GM19328 (cell line): Measurements from ENCODE around the gene DLEC1.
"Not testable (repeated sequence)": the region's sequence is repeated elsewhere in the genome, so short reads cannot be mapped to it uniquely, and the experiment has no call there.

Experiments used
- ATAC-seq: cut with Tn5 transposase; IDR thresholded peaks from one replicate; pipeline ENCODE4 v1.9.1; 2021; ENCODE audit warnings: mild to moderate bottlenecking, moderate library complexity; ENCODE audit not compliant: unreplicated experiment

The DLEC1 gene

GRCh38 chr3:38018296-38019266 is 20.4 kb upstream of the DLEC1 start:
- ATAC-seq: no peak

GRCh38 chr3:38019658-38020341 is 19.2 kb upstream of the DLEC1 start:
- no peak for ATAC-seq

DNA sequence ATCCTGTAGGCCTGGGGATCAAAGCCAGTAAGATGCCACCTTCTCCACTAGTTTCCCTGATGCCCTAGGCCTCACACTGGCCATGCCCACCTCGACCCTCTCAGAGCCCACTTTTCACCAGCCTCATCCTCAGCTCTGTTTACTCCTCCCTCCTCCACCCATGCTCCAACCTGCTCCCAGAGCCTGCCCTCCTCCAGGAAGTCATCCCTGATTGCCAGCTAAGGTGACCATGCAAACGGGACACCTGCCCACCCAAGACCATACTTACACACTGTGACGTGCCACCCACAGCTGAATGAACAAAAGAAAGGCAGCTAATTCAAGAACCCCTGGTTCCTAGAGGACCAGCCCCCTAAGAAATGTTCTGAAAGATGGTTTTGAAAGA is 18.7 kb upstream of the DLEC1 start:
- ATAC-seq: no peak

DNA sequence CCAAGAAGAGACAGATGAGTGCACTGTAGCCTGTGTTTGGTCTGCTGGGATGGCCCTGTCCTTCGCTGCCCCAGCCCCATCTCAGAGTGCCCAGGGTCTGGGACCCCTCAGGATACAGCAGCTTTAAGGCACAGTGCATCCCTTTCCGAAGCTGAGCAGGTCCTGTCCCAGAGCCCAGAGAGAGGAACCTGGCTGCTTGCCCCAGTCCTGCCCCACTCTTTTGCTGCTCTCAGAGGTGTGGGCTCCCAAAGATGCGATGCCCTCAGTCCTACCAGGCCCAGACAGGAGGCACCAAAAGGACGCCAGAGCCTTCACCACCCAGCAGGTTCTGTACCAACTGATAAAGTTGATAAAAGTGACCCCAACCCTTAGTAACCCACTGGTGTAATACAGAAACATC is 17.8 kb upstream of the DLEC1 start:
- no peak for ATAC-seq

GRCh38 chr3:38022301-38022700 is 16.7 kb upstream of the DLEC1 start:
- no peak for ATAC-seq

- ATAC-seq: no peak
Measured at GRCh38 chr3:38022896-38023709, 15.9 kb upstream of the DLEC1 start.

- no peak for ATAC-seq
Measured at GRCh38 chr3:38026856-38027255, 12.2 kb upstream of the DLEC1 start.

DNA sequence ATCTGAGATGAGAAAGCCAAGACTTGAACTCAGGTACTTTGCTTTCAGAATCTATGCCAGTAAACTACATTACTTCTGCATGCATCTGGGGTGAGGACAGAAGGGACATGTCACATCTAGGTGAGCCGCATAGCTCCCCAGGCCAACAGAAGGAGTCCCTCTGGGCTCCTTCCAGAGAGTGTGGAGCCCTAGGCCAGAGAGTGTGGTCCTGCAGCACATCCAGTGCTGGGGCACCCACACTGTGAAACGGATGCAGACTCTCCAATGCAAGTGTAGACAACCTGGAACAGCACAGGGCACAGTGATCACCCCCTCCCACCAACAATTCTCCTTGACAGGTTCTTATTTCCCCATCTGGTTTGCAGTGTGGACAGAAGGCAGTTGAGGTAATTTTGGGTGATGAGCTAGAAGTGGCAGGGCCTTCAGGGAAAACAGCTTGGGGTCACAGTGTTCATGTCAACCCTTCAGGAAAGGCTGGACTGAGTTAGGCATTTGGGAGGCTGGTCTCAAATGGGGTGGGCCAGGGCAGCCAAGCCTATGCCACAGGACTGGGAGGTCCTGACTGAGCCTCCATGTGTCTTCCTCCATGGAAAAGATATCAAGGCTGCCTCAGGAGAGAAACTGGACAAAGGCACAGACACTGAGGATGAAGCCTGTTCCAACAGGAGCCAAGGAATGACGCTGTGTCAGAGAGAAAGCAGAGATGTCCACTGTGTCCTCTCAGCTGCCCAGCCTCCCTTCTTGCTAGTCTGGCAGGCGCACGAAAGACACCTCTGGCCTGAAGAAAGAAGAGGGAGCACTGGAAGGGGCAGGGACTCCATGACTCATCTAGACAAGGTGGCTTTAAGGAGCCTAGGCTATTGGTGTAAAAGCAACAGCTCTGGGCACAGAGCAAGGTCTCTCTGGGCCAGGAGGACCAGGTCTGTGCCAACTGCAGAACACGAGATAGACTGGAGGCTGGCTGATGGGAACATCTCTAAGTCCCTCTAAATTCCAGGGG is 11.2 kb upstream of the DLEC1 start:
- ATAC-seq: no peak

DNA sequence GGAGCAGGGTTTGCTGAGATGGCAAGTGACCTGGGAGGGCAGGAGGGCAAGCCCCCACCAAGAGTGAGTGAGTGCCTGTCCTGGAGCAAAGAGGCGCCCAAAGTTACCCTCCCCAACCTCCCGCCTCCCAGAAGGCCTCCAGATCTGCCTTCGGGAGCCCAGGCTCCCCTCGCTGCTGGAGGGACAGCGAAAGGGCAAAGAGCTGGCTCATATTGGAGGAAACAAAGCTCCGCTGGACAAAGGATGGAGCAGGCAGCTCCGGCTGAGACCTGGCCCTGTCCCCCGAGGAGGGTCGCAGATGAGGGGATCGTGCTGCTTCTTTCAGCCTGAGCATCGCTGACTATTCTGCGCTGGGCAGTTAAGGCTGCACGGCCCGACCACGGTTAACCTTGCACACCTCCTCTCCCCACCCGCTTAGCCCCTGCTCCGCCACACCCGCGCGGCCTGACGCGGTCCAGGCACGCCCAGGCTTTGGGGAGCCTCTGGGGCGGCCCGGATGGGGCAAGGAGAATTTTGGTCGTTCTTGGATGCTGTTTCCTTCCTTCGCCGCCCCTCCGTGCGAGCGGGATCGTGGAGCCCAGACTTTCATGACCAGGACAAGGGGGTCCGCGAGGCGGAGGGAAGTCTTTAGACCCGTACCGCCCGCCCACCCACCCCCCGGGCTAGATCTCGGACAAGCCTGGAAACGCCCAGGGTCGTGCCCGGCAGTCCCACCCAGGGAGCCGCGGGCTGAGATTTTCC is 10.2 kb upstream of the DLEC1 start:
- no peak for ATAC-seq

DNA sequence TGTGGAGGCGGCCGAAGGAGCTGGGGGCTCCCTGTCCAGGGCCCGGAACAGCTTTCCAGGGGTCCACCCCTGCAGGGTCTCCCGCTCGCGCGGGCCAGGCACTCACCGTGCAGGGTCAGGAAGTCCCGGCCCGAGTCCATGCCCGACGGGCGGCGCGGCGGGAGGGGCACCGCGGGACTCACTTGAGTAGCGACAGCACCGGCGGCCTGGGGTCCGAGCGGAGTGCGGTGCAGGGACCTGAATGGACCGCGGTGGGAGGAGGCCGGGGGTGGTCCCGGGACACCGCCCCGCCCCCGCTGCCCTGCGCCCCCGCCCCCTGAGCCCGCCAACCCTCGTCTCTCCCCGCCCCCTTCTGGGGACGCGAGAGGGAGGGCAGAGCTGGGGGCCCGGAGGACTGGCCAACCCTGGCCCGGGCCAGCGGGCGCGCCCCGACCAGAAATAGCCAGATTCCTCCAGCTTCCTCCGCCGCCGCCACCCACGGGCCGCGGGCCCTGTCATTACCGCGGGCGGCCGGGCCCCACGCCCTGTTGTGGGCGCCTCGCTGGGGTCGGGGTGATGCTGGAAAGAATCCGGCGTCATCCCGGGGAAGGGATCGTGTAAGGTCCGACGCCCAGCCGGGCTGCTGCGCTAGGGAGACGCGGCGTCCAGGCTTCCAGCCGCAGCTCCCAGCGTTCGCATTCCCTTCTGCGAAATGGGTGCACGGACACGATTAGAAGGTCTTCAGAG is 9.4 kb upstream of the DLEC1 start, which contains the start of gene PLCD1:
Gene PLCD1 (minus strand): TSS at position 243 of the 726 bp plus-strand sequence. CDS start 103 bp downstream, at position 140.
- ATAC-seq: no peak

GRCh38 chr3:38030126-38031021 is 8.6 kb upstream of the DLEC1 start:
- ATAC-seq: no peak

GRCh38 chr3:38031022-38031994 is 7.7 kb upstream of the DLEC1 start:
- ATAC-seq: no peak

DNA sequence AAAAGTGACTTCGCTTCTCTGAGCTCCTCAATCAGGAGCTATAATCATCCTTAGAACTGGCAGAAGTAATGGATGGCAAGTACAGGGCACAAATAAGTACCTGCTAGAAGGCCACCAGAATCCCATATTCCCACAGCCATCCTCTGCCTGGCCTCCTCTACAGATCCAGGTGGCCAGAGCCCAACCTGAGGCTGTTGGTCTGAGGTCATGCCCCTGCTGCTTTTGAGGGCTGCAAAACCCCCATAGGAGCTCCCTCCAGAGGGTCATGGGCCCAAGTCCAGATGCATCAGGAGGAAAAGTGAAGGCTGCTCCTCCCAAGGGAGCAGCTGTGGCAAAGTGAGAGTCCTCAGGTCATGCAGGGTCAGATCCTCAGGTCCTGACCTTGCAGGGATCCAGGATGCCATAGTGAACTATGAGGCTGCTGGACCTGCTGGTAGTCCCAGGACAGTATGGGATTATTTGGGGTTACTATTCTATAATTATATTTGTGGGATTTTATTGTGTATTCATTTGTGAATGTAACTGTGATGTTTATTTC is 6.6 kb upstream of the DLEC1 start:
- no peak for ATAC-seq

DNA sequence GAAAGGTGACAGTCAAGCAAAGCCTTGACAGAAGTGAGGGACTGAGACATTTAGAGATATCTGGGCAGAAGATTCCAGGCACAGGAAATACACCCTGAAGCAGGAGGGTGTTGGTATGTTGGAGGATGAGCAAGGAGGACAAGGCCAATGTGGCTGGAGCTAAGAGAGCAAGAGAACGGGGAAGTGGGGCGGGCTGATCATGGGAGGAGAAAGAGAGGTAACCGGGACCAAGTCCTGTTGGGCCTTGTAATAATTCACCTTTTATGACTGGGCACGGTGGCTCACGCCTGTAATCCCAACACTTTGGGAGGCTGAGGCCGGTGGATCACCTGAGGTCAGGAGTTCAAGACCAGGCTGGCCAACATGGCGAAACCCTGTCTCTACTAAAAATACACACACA is 5.4 kb upstream of the DLEC1 start:
- not testable (repeated sequence) for ATAC-seq

DNA sequence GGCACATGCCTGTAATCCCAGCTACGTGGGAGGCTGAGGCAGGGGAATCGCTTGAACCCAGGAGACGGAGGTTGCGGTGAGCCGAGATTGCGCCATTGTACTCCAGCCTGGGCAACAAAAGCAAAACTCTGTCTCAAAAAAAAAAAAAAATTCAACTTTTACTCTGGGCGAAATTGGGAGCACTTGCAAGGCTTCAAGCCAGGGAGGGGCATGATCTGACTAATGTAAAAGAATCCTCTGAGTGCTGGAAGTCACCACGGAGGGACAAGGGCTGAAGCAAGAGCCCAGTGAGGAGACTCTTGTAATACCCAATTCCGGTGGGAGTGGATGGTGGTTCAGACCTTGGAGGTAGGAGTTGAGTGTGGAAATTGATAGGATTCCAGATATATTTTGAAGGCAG is 4.7 kb upstream of the DLEC1 start:
- not testable (repeated sequence) for ATAC-seq

DNA sequence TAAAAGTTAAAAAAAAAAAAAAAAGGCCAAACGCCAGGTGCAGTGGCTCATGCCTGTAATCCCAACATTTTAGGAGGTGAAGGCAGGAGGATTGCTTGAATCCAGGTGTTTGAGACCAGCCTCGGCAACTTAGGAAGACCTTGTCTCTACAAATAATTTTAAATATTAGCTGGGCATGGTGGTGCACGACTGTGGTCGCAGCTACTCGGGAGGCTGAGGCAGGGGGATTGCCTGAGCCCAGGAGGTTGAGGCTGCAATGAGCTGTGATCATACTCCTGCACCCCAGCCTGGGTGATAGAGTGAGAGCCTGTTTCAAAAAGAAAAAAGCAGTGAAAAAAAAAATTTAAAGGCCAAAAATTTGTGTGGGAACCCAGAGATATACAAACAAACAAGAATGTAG is 2.7 kb upstream of the DLEC1 start:
- ATAC-seq: no peak
